ENCODE measurements around the gene MYB.
"Not testable (repeated sequence)": the region's sequence is repeated elsewhere in the genome, so short reads cannot be mapped to it uniquely, and the experiment has no call there.

MYB gene

DNA sequence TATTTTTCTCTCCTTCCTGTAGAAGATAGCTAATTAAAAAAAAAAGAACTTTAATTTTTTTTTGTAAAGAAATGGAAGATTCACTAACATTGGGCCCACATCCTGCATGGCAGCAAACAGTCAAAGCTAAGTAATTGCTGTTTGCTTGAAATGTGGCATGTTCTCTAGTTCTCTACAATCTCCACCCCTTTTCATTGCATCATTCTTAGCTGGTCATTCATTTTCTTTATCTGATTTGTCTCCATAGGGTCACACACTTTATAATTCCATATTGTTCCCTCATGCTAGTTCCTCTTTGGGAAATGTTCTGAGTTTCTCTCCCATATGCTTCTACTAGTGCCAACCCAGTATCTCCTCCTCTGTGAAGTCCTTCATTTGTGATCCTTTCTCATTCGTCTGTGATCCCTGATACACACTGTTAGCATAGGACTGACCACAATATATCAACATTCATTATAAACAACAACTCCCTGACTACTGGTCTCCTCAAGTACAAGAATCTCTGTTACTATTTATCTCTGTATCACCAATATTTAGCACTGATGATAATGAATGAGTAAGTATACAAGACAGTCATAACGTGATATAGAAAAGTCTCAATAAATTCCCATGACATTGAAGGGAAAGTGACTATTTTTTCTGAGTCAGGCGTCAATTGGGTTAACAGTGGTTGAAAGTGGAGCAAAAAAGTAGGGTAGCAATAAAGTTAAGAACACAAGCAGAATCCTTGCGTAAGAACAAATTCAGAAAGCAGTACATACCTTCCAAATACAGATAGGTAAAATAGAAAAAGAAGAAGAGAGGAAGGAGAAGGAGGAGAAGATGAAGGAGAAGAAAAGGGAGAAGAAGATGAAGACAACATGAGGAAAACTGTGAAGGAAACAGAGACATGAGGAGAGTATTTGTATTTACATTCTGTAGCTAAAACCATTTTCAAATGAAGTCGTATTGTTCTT lies 33.2 kb upstream of the MYB start:
- Histone ChIP-seq H3K4me1 (ENCODE audit: control insufficient read depth, insufficient read depth, low read length, poor library complexity, severe bottlenecking) (no peaks in the 10 kb centered on the region), H3K36me3 (ENCODE audit: control insufficient read depth, insufficient read depth, low read length) (no peaks in the 10 kb centered on the region), H3K27me3 (replicated peaks; ENCODE audit: control insufficient read depth, insufficient read depth, low read length, poor library complexity, severe bottlenecking) (no peaks in the 10 kb centered on the region), H3K4me3 (ENCODE audit: insufficient read depth, low read depth, low read length, poor library complexity, severe bottlenecking) (no peak overlapping the region), H3K9me3 (ENCODE audit: control insufficient read depth, low read length) (no peaks in the 10 kb centered on the region), H3K27ac (ENCODE audit: insufficient read depth, low read length, poor library complexity, severe bottlenecking) (no peak overlapping the region)
- DNase-seq = no peak

GRCh38 chr6:135148889-135149288 lies 32.2 kb upstream of the MYB start:
- no peaks in the 10 kb centered on the region for H3K36me3 ChIP-seq (ENCODE audit: control insufficient read depth, insufficient read depth, low read length)
- H3K27me3 ChIP-seq (replicated peaks; ENCODE audit: control insufficient read depth, insufficient read depth, low read length, poor library complexity, severe bottlenecking) = no peaks in the 10 kb centered on the region
- no peak overlapping the region for H3K4me3 ChIP-seq (ENCODE audit: insufficient read depth, low read depth, low read length, poor library complexity, severe bottlenecking)
- DNase-seq = no peak
- H3K4me1 ChIP-seq (ENCODE audit: control insufficient read depth, insufficient read depth, low read length, poor library complexity, severe bottlenecking) = no peaks in the 10 kb centered on the region
- no peaks in the 10 kb centered on the region for H3K9me3 ChIP-seq (ENCODE audit: control insufficient read depth, low read length)
- no peak overlapping the region for H3K27ac ChIP-seq (ENCODE audit: insufficient read depth, low read length, poor library complexity, severe bottlenecking)

GRCh38 chr6:135149376-135149775 lies 31.7 kb upstream of the MYB start:
- H3K4me1 ChIP-seq (ENCODE audit: control insufficient read depth, insufficient read depth, low read length, poor library complexity, severe bottlenecking) = no peaks in the 10 kb centered on the region
- no peaks in the 10 kb centered on the region for H3K27me3 ChIP-seq (replicated peaks; ENCODE audit: control insufficient read depth, insufficient read depth, low read length, poor library complexity, severe bottlenecking)

DNA sequence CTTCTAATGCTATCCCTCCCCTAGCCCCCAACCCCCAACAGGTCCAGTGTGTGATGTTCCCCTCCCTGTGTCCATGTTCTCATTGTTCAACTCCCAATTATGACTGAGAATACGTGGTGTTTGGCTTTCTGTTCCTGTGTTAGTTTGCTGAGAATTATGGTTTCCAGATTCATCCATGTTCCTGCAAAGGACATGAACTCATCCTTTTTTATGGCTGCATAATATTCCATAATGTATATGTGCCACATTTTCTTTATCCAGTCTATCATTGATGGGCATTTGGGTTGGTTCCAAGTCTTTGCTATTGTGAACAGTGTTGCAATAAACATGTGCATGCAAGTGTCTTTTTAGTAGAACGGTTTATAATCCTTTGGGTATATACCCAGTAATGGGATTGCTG lies 30.6 kb upstream of the MYB start:
- not testable (repeated sequence) for H3K27me3 ChIP-seq (replicated peaks; ENCODE audit: control insufficient read depth, insufficient read depth, low read length, poor library complexity, severe bottlenecking); H3K27ac ChIP-seq (ENCODE audit: insufficient read depth, low read length, poor library complexity, severe bottlenecking); H3K4me3 ChIP-seq (ENCODE audit: insufficient read depth, low read depth, low read length, poor library complexity, severe bottlenecking); H3K36me3 ChIP-seq (ENCODE audit: control insufficient read depth, insufficient read depth, low read length); DNase-seq; H3K9me3 ChIP-seq (ENCODE audit: control insufficient read depth, low read length); H3K4me1 ChIP-seq (ENCODE audit: control insufficient read depth, insufficient read depth, low read length, poor library complexity, severe bottlenecking)

More at GRCh38 chr6:135149376-135149775, 31.7 kb upstream of the MYB start:
- H3K9me3 ChIP-seq (ENCODE audit: control insufficient read depth, low read length) = no peaks in the 10 kb centered on the region
- DNase-seq = no peak
- H3K36me3 ChIP-seq (ENCODE audit: control insufficient read depth, insufficient read depth, low read length) = no peaks in the 10 kb centered on the region
- no peak overlapping the region for H3K27ac ChIP-seq (ENCODE audit: insufficient read depth, low read length, poor library complexity, severe bottlenecking)
- H3K4me3 ChIP-seq (ENCODE audit: insufficient read depth, low read depth, low read length, poor library complexity, severe bottlenecking) = no peak overlapping the region

DNA sequence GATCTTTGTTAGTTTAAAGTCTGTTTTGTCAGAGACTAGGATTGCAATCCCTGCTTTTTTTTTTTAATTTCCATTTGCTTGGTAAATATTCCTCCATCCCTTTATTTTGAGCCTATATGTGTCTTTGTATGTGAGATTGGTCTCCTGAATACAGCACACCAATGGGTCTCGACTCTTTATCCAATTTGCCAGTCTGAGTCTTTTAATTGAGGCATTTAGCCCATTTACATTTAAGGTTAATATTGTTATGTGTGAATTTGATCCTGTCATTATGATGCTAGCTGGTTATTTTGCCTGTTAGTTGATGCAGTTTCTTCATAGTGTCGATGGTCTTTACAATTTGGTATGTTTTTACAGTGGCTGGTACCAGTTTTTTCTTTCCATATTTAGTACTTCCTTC lies 27.0 kb upstream of the MYB start:
- H3K36me3 ChIP-seq (ENCODE audit: control insufficient read depth, insufficient read depth, low read length); H3K9me3 ChIP-seq (ENCODE audit: control insufficient read depth, low read length); H3K27ac ChIP-seq (ENCODE audit: insufficient read depth, low read length, poor library complexity, severe bottlenecking); H3K4me1 ChIP-seq (ENCODE audit: control insufficient read depth, insufficient read depth, low read length, poor library complexity, severe bottlenecking); H3K4me3 ChIP-seq (ENCODE audit: insufficient read depth, low read depth, low read length, poor library complexity, severe bottlenecking); DNase-seq; H3K27me3 ChIP-seq (replicated peaks; ENCODE audit: control insufficient read depth, insufficient read depth, low read length, poor library complexity, severe bottlenecking): not testable (repeated sequence)

GRCh38 chr6:135158397-135158796 lies 22.7 kb upstream of the MYB start:
- DNase-seq = no peak
- Histone ChIP-seq H3K9me3 (ENCODE audit: control insufficient read depth, low read length) (no peaks in the 10 kb centered on the region), H3K36me3 (ENCODE audit: control insufficient read depth, insufficient read depth, low read length) (no peaks in the 10 kb centered on the region), H3K27me3 (replicated peaks; ENCODE audit: control insufficient read depth, insufficient read depth, low read length, poor library complexity, severe bottlenecking) (no peaks in the 10 kb centered on the region), H3K4me1 (ENCODE audit: control insufficient read depth, insufficient read depth, low read length, poor library complexity, severe bottlenecking) (no peaks in the 10 kb centered on the region), H3K27ac (ENCODE audit: insufficient read depth, low read length, poor library complexity, severe bottlenecking) (no peak overlapping the region), H3K4me3 (ENCODE audit: insufficient read depth, low read depth, low read length, poor library complexity, severe bottlenecking) (no peak overlapping the region)

DNA sequence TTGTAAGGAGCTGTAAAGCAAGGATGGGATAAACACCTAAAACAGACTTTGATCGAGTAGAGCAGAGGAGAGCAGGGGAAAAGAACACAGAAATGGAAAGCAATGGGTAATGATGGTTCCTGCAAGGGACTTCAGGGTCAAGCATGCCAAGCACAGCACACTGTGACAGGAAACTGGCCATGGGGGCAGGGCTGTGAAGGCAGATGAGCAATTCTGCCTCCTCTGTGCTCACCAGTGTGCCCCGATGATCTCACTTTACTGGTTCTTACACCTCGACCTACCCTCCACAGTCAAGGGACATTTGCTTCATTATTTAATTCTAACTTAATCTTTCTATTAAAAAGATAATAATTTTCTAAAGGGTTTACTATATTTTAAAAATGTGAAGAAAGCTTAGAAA lies 21.6 kb upstream of the MYB start:
- H3K27me3 ChIP-seq (replicated peaks; ENCODE audit: control insufficient read depth, insufficient read depth, low read length, poor library complexity, severe bottlenecking) = no peaks in the 10 kb centered on the region
- H3K4me1 ChIP-seq (ENCODE audit: control insufficient read depth, insufficient read depth, low read length, poor library complexity, severe bottlenecking) = no peaks in the 10 kb centered on the region
- H3K4me3 ChIP-seq (ENCODE audit: insufficient read depth, low read depth, low read length, poor library complexity, severe bottlenecking) = no peak overlapping the region
- DNase-seq = no peak
- no peak overlapping the region for H3K27ac ChIP-seq (ENCODE audit: insufficient read depth, low read length, poor library complexity, severe bottlenecking)
- no peaks in the 10 kb centered on the region for H3K9me3 ChIP-seq (ENCODE audit: control insufficient read depth, low read length)
- no peaks in the 10 kb centered on the region for H3K36me3 ChIP-seq (ENCODE audit: control insufficient read depth, insufficient read depth, low read length)

DNA sequence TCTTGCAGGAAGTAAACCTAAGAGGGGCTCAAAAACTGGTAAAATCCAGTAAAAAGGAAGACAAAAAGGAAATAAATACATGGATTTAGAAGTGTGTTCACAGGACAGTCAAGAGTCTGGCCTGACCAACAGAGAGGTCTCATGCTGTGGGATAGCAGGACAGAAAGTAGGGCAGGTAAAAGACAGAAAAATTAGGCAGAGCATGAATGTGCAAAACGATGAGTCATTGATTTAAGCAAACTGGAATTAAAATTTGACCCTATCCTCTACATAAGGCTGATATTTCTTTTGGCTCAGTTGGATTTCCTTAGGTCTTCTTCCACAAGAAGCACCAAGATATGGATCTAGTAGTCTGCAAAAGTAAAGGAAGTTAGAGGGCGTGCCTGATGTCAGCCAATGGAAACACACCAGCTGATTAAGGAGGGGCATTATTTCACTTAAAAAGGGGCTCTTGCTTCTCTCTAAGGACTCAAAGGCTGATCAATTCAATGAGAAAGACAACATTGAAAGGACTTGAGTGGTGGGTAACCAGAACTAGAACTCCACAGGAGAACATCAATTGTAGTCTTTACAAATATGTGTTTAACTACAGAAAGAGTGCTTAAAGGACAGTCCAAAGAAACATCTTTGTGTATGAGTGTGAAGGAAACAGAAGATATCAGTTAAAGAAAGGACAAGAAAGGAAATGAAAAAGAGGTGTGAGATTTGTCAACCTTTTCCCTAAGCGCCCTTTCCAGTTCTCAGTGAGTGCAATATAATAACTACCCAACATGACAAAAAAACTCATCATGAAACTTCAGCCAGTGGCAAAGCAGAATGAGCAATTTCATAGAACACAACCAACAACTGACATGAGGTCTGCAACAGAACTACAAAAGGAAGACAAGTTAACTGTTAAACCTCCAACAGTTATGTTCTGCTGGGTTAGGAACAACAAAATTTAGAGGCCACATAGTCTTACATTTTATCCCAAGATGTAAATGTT lies 19.4 kb upstream of the MYB start:
- H3K27me3 ChIP-seq (replicated peaks; ENCODE audit: control insufficient read depth, insufficient read depth, low read length, poor library complexity, severe bottlenecking) = no peaks in the 10 kb centered on the region
- DNase-seq = no peak
- no peaks in the 10 kb centered on the region for H3K9me3 ChIP-seq (ENCODE audit: control insufficient read depth, low read length)
- no peaks in the 10 kb centered on the region for H3K36me3 ChIP-seq (ENCODE audit: control insufficient read depth, insufficient read depth, low read length)
- no peak overlapping the region for H3K27ac ChIP-seq (ENCODE audit: insufficient read depth, low read length, poor library complexity, severe bottlenecking)
- no peak overlapping the region for H3K4me3 ChIP-seq (ENCODE audit: insufficient read depth, low read depth, low read length, poor library complexity, severe bottlenecking)
- no peaks in the 10 kb centered on the region for H3K4me1 ChIP-seq (ENCODE audit: control insufficient read depth, insufficient read depth, low read length, poor library complexity, severe bottlenecking)

DNA sequence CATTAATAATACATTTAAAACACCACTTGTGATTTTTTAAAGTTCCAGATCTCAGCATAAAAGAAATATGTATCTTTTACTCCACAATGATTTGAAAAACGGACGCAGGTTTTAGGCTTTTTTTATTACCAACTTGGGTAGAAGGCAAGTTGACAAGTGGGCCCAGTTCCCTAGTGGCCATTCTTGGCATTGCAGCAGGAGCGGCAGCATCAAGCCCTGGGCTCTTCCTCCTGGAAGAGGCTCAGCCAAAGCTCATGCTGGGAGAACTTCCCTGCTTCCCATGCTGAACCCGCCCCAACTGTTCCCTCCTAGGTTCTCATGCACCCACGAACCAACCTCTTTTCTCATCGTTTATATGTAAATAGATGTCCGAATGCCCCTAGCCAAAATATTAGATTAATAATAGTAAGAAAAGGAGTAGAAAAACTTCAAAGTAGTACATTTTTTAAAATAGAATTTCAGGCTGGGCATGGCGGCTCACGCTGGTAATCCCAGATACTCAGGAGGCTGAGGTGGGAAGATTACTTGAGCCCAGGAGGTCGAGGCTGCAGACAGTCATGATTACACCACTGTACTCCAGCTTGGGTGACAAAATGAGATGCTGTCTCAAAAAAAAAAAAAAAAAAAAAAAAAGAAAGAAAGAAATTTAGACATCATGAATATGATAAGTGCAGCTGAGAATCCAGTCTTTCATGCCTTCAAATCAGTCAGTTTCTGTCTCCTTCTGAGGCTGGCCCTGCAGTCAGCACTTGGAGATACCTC lies 18.2 kb upstream of the MYB start:
- H3K27ac ChIP-seq (ENCODE audit: insufficient read depth, low read length, poor library complexity, severe bottlenecking) = no peak overlapping the region
- no peak for DNase-seq
- H3K4me3 ChIP-seq (ENCODE audit: insufficient read depth, low read depth, low read length, poor library complexity, severe bottlenecking) = no peak overlapping the region
- no peaks in the 10 kb centered on the region for H3K27me3 ChIP-seq (replicated peaks; ENCODE audit: control insufficient read depth, insufficient read depth, low read length, poor library complexity, severe bottlenecking)
- no peaks in the 10 kb centered on the region for H3K36me3 ChIP-seq (ENCODE audit: control insufficient read depth, insufficient read depth, low read length)
- no peaks in the 10 kb centered on the region for H3K9me3 ChIP-seq (ENCODE audit: control insufficient read depth, low read length)
- no peaks in the 10 kb centered on the region for H3K4me1 ChIP-seq (ENCODE audit: control insufficient read depth, insufficient read depth, low read length, poor library complexity, severe bottlenecking)

Data from effector memory CD4-positive, alpha-beta T cell (primary cell).